AG09309 (cell line): ENCODE data around the gene KRT15.

Experiments
- DNase-seq: peaks from one replicate; pipeline ENCODE4 v3.0.0-alpha.2; 2010; ENCODE audit warnings: low read depth
- H3K4me3 ChIP-seq: 2 replicates; pipeline ENCODE4 v1.5.1; 2011; ENCODE audit warnings: mild to moderate bottlenecking, low read depth, low read length, moderate library complexity; ENCODE audit not compliant: control insufficient read depth
- CTCF ChIP-seq: IDR thresholded peaks from 2 replicates; pipeline ENCODE4 v1.5.1; 2011; ENCODE audit warnings: mild to moderate bottlenecking, low read depth, low read length, inconsistent platforms; ENCODE audit not compliant: insufficient read depth, control insufficient read depth; ENCODE audit errors: missing control alignments

KRT15 gene

GRCh38 chr17:41551365-41551764, 32.7 kb upstream of the KRT15 start:
- no peak for DNase-seq
- no peak overlapping the region for H3K4me3 ChIP-seq
- no peak for TF ChIP-seq CTCF

GRCh38 chr17:41549596-41550039, 30.9 kb upstream of the KRT15 start:
- no peak for DNase-seq
- H3K4me3 ChIP-seq: no peak overlapping the region
- no peak for TF ChIP-seq CTCF

- DNase-seq: peak; percentile 59
- no peak overlapping the region for H3K4me3 ChIP-seq
- TF ChIP-seq CTCF: peak; percentile 89
Observed at GRCh38 chr17:41548844-41549595, 30.3 kb upstream of the KRT15 start.

GRCh38 chr17:41547921-41548843, 29.5 kb upstream of the KRT15 start:
- peak; percentile 96 for DNase-seq
- H3K4me3 ChIP-seq: no peak overlapping the region
- no peak for TF ChIP-seq CTCF

- no peak overlapping the region for H3K4me3 ChIP-seq
- TF ChIP-seq CTCF: no peak
- DNase-seq: no peak
Observed at GRCh38 chr17:41547378-41547841, 28.7 kb upstream of the KRT15 start.

GRCh38 chr17:41546819-41547218, 28.1 kb upstream of the KRT15 start:
- no peak for TF ChIP-seq CTCF
- no peak for DNase-seq
- H3K4me3 ChIP-seq: no peak overlapping the region
